H1 (cell line): ENCODE data around the gene MYH10. TPM values are rescaled to one million over a fixed set of nuclear protein-coding genes. Genes with fewer than 3 reads are reported as not detected.

Experiments
- RAD21 ChIP-seq, 2 experiments: IDR thresholded peaks in 1 of 2; conservative IDR thresholded peaks in 1 of 2; 2 replicates each; pipeline ENCODE4 v1.6.1; 2011; ENCODE audit warnings: low read depth in 2 of 2, low read length in 2 of 2, improper control_type of control experiment in 1 of 2, inconsistent platforms in 1 of 2, mild to moderate bottlenecking in 1 of 2, moderate library complexity in 1 of 2
- polyA plus RNA-seq, 7 experiments: library from polyadenylated mRNA; depleted of rRNA in 3 of 7; stranded (reverse) in 5 of 7; unstranded in 2 of 7; fragments of >200 nt in 5 of 7; fragments of 200-250 nt in 2 of 7; gene quantifications; 1 replicate in 5 of 7; 2 replicates in 1 of 7; 4 replicates in 1 of 7; pipeline versions ENCODE4 v1.2.1 to v1.2.3, GENCODE V29; 2011 to 2013; ENCODE audit warnings: missing spikeins in 2 of 7, mixed read lengths in 2 of 7
- total RNA-seq: library from RNA; stranded (reverse); fragmentation: NEBNext Ultra II Directional; extraction: Animal tissue kit (Norgen Biotek cat#: 25700); gene quantifications from 2 replicates; pipeline ENCODE4 v1.2.1, GENCODE V29; 2021
- TF ChIP-seq, protein P1 (sequence below): fragments of 300-600 bp; sonication (generic); IDR thresholded peaks from 2 replicates; pipeline ENCODE4 v1.7.1; 2012; ENCODE audit warnings: low read length, moderate library complexity, mild to moderate bottlenecking, inconsistent platforms; ENCODE audit not compliant: insufficient replicate concordance

MYH10 gene
- total and polyA plus RNA-seq, 2 of the 8 experiments (the other 6 are each of a cell fraction or from before 2014, with no cell fraction given): 64.1 to 289 TPM

DNA sequence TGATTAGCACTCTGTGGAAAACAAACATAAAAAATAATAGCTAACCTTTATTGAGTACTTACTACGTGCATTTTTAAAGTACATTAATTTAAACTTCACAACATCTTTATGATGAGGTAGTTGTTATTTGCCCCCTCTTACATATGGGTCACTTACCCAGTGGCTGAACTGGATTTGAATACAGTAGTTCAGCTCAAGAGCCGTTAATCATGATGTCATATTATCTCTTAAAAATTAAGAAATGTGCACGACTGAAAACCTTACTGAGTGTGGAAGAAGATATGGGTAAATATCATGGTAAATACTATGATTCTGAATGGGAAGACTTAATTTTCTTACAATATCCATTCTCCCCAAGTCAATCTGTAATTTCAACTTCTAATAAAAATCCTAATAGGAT lies 177.2 kb downstream of the MYH10 start (continued):
- TF ChIP-seq, protein P1, sequence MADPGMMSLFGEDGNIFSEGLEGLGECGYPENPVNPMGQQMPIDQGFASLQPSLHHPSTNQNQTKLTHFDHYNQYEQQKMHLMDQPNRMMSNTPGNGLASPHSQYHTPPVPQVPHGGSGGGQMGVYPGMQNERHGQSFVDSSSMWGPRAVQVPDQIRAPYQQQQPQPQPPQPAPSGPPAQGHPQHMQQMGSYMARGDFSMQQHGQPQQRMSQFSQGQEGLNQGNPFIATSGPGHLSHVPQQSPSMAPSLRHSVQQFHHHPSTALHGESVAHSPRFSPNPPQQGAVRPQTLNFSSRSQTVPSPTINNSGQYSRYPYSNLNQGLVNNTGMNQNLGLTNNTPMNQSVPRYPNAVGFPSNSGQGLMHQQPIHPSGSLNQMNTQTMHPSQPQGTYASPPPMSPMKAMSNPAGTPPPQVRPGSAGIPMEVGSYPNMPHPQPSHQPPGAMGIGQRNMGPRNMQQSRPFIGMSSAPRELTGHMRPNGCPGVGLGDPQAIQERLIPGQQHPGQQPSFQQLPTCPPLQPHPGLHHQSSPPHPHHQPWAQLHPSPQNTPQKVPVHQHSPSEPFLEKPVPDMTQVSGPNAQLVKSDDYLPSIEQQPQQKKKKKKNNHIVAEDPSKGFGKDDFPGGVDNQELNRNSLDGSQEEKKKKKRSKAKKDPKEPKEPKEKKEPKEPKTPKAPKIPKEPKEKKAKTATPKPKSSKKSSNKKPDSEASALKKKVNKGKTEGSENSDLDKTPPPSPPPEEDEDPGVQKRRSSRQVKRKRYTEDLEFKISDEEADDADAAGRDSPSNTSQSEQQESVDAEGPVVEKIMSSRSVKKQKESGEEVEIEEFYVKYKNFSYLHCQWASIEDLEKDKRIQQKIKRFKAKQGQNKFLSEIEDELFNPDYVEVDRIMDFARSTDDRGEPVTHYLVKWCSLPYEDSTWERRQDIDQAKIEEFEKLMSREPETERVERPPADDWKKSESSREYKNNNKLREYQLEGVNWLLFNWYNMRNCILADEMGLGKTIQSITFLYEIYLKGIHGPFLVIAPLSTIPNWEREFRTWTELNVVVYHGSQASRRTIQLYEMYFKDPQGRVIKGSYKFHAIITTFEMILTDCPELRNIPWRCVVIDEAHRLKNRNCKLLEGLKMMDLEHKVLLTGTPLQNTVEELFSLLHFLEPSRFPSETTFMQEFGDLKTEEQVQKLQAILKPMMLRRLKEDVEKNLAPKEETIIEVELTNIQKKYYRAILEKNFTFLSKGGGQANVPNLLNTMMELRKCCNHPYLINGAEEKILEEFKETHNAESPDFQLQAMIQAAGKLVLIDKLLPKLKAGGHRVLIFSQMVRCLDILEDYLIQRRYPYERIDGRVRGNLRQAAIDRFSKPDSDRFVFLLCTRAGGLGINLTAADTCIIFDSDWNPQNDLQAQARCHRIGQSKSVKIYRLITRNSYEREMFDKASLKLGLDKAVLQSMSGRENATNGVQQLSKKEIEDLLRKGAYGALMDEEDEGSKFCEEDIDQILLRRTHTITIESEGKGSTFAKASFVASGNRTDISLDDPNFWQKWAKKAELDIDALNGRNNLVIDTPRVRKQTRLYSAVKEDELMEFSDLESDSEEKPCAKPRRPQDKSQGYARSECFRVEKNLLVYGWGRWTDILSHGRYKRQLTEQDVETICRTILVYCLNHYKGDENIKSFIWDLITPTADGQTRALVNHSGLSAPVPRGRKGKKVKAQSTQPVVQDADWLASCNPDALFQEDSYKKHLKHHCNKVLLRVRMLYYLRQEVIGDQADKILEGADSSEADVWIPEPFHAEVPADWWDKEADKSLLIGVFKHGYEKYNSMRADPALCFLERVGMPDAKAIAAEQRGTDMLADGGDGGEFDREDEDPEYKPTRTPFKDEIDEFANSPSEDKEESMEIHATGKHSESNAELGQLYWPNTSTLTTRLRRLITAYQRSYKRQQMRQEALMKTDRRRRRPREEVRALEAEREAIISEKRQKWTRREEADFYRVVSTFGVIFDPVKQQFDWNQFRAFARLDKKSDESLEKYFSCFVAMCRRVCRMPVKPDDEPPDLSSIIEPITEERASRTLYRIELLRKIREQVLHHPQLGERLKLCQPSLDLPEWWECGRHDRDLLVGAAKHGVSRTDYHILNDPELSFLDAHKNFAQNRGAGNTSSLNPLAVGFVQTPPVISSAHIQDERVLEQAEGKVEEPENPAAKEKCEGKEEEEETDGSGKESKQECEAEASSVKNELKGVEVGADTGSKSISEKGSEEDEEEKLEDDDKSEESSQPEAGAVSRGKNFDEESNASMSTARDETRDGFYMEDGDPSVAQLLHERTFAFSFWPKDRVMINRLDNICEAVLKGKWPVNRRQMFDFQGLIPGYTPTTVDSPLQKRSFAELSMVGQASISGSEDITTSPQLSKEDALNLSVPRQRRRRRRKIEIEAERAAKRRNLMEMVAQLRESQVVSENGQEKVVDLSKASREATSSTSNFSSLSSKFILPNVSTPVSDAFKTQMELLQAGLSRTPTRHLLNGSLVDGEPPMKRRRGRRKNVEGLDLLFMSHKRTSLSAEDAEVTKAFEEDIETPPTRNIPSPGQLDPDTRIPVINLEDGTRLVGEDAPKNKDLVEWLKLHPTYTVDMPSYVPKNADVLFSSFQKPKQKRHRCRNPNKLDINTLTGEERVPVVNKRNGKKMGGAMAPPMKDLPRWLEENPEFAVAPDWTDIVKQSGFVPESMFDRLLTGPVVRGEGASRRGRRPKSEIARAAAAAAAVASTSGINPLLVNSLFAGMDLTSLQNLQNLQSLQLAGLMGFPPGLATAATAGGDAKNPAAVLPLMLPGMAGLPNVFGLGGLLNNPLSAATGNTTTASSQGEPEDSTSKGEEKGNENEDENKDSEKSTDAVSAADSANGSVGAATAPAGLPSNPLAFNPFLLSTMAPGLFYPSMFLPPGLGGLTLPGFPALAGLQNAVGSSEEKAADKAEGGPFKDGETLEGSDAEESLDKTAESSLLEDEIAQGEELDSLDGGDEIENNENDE: no peak
- no peak for TF ChIP-seq RAD21 (IDR thresholded peaks at IDR 0.05 in 1 of 2, conservative IDR thresholded peaks at IDR 0.05 in 1 of 2; ENCODE audit: low read depth in 2 of 2, low read length in 2 of 2)
- TF ChIP-seq, all 59 proteins: peak for 0
